ENCODE results near the gene RPUSD1. TPM values are rescaled to one million over a fixed set of nuclear protein-coding genes. Genes with fewer than 3 reads are reported as not detected.

The RPUSD1 gene
- total and polyA plus RNA-seq, 12 donors, result 5.8 to 23.3 (median 8.2) TPM

DNA sequence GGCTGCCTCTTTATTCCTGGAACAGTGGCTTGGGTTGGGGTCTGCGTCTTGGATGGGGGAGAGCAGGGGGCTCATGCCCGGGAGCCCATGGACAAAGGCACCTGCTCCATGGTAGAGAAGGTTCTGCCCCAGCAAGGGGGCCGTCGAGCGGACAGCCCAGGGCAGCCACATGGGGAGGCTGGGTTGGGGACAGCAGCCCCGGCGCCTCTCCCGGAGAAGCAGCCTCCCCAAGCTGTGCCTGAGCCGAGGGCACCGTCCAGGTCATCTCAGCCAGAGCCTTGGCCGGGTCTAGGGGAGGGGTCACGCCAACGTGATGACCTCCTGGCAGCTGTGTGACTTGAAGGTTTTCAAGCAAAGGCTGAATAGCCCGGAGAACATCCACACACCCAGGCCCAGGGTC, 45.2 kb upstream of the RPUSD1 start:
- Histone ChIP-seq H3K4me3 (no peak overlapping the region), H3K4me1 (no peaks in the 10 kb centered on the region), H3K9me3 (peaks cover 0 to 50% (median 19%) of the 10 kb centered on the region in 11 donors), H3K36me3 (no peaks in the 10 kb centered on the region), H3K27me3 (peaks cover 0 to 5% (median 0%) of the 10 kb centered on the region in 7 donors), H3K27ac (no peak overlapping the region)
- 87 to 88% methylated on average over 14 of the region's 14 CpGs for WGBS, 2 donors
- ATAC-seq (no peak), DNase-seq (no peak)
- TF ChIP-seq, protein P1, sequence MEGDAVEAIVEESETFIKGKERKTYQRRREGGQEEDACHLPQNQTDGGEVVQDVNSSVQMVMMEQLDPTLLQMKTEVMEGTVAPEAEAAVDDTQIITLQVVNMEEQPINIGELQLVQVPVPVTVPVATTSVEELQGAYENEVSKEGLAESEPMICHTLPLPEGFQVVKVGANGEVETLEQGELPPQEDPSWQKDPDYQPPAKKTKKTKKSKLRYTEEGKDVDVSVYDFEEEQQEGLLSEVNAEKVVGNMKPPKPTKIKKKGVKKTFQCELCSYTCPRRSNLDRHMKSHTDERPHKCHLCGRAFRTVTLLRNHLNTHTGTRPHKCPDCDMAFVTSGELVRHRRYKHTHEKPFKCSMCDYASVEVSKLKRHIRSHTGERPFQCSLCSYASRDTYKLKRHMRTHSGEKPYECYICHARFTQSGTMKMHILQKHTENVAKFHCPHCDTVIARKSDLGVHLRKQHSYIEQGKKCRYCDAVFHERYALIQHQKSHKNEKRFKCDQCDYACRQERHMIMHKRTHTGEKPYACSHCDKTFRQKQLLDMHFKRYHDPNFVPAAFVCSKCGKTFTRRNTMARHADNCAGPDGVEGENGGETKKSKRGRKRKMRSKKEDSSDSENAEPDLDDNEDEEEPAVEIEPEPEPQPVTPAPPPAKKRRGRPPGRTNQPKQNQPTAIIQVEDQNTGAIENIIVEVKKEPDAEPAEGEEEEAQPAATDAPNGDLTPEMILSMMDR (IDR thresholded peaks at IDR 0.05), result no peak
- intact Hi-C loops (cut with DNase I), result no loop called here

DNA sequence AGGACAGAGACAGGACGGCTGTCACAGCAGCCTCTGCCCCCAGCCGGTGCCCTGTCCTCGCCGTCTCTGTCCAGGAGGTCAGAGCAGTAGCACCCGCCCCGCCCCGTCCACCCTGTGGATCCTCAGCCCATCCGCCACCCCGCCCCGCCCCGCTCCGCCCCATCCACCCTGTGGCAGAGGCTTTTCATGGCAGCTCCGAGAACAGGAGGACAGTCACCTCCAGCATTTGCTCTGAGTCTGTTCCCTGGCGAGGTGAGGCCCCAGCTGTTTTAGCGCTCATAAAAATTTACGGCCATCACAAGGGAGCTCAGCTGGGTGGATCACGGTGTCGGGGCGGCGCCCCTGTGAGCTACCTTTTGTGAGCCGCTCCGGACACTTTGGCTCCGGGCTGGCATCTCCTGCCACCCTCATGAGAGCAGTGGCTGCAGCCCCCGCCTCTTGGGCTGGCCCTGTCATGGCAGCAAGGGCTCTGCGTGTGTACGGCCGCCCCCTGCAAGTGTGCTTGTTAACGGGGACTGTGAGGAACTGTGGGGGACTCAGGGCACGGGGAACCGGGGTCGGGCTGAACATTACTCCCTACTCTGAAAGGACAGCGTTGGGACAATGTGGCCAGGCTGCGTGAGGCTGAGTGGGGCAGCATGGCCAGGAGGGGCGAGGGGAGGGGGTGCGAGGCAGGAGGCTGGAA, 44.6 kb upstream of the RPUSD1 start:
- no peak for DNase-seq
- no peak overlapping the region for H3K27ac ChIP-seq
- peaks cover 0 to 9% (median 0%) of the 10 kb centered on the region in 7 donors for H3K27me3 ChIP-seq
- intact Hi-C loops (cut with DNase I), result no loop called here
- no peaks in the 10 kb centered on the region for H3K4me1 ChIP-seq
- no peak overlapping the region for H3K4me3 ChIP-seq
- H3K9me3 ChIP-seq, result peaks cover 0 to 45% (median 19%) of the 10 kb centered on the region in 11 donors
- WGBS, 2 donors, result 86 to 87% methylated on average over 35 of the region's 35 CpGs
- no peak for ATAC-seq
- TF ChIP-seq, protein P1 (IDR thresholded peaks at IDR 0.05), result no peak
- no peaks in the 10 kb centered on the region for H3K36me3 ChIP-seq

DNA sequence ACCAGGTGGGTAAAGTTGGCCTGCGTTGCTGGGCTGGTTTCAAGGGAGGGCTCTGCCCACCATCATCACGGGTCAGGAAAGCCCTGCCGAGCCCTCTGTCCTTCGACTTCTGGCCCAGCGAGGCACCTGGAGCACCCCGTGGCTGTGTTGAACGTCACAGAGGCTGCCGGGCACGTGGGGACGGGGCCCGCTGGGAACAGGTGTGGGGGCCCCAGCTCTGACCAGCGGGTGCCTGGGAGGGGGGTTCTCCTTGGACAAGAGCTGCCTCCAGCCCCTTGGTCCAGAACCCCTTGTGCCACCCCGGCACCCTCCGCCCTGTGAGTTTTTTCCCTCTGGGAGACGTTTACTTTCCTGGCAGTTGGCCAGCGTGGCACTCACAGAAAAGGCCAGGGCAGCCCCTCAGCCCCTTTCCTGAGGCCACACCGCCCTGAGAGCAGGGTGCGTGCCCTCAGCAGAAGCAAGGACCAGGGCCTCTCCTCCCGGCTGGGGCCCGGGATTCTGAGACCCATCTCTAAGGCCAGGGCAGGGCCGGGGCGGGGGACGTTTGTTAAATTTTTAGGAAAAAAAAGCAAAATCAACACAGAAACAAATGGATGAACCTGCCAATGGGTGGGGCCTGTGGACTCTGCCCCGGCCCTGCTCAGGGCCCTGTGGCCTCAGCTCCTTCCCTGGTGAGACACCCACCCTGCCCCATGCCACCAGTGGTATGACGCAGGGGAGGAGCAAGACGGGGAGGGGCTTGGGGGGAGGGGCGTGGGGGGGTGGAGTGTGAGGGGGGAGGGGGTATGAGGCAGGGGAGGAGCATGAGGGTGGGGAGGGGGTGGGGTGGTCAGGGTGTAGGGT, 43.6 kb upstream of the RPUSD1 start:
- Histone ChIP-seq H3K27me3 (peaks cover 0 to 13% (median 0%) of the 10 kb centered on the region in 7 donors), H3K4me3 (no peak overlapping the region), H3K27ac (no peak overlapping the region), H3K9me3 (peaks cover 0 to 35% (median 14%) of the 10 kb centered on the region in 11 donors), H3K4me1 (no peaks in the 10 kb centered on the region), H3K36me3 (no peaks in the 10 kb centered on the region)
- TF ChIP-seq, protein P1 (IDR thresholded peaks at IDR 0.05), result no peak
- DNase-seq, result no peak
- intact Hi-C loops (cut with DNase I), result no loop called here
- 76 to 79% methylated on average over 27 of the region's 27 CpGs for WGBS, 2 donors
- peak in 1 of 8 donors; percentile 12 for ATAC-seq

DNA sequence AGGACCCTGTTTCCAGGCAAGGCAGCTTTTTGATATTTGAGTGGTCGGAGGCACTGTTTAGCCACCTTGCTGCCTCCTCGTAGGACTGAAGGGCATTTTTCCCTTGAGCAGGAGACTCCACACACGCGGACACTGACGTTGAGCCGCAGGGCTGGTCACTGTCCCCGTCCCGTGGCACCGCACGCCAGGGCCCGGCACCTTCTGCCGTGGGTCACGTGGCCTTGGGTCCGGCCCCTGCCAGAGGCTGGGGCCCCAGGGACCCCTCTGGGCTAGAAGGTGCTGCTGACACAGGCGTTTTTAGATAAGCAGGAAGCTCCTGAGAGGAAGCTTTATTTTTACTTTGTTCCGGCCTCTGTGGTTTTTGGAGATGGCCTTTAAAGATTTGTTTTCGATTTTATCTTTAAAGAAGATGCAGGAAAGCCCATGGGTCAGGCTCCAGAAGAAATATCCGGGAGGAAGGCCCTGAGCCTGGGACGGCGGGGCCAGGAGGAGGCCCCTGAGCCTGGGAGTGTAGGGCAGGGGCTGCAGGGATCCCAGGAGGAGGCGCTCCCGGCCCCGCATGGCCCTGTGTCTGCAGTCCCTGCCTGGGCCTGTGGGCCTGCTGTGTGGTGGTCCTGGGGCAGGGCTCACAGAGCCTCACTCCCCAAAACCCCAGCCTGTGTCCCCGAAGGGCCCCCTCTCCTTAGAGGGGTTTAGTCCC, 42.8 kb upstream of the RPUSD1 start:
- intact Hi-C loops (cut with DNase I), result no loop called here
- no peak overlapping the region for H3K4me3 ChIP-seq
- peaks cover 0 to 13% (median 0%) of the 10 kb centered on the region in 7 donors for H3K27me3 ChIP-seq
- no peaks in the 10 kb centered on the region for H3K4me1 ChIP-seq
- peaks cover 0 to 27% (median 6%) of the 10 kb centered on the region in 11 donors for H3K9me3 ChIP-seq
- 52 to 55% methylated on average over 23 to 24 of the region's 24 CpGs for WGBS, 2 donors
- TF ChIP-seq, protein P1 (IDR thresholded peaks at IDR 0.05), result no peak
- no peak for DNase-seq
- H3K36me3 ChIP-seq, result no peaks in the 10 kb centered on the region
- ATAC-seq, result peak in 1 of 8 donors; percentile 26
- H3K27ac ChIP-seq, result no peak overlapping the region

Data from heart right ventricle (tissue), 16 donors.